ENCODE results near the gene RCSD1.

- TF ChIP-seq CTCF (IDR thresholded peaks at IDR 0.05), result no peak
- TF ChIP-seq POLR2A (IDR thresholded peaks at IDR 0.05; ENCODE audit: low read depth), result no peak
- TF ChIP-seq POLR2AphosphoS5 (IDR thresholded peaks at IDR 0.05), result no peak
These were observed 1.4 kb downstream of the RCSD1 start for GRCh38 chr1:167631386-167631935.
